KMS-11 (cell line): ENCODE data around the gene IFITM2.
"Not testable (repeated sequence)": the region's sequence is repeated elsewhere in the genome, so short reads cannot be mapped to it uniquely, and the experiment has no call there.

ENCODE experiments used
- H2AFZ ChIP-seq: fragments of 200-600 bp; sonication (generic); 2 replicates; pipeline ENCODE4 v1.6.1; 2016; ENCODE audit warnings: antibody characterized with exemption, mixed run types, low read depth
- H3K27ac ChIP-seq: fragments of 200-600 bp; sonication (generic); 2 replicates; pipeline ENCODE4 v1.6.1; 2016; ENCODE audit warnings: mild to moderate bottlenecking, mixed run types
- H3K27me3 ChIP-seq: fragments of 200-600 bp; sonication (generic); 2 replicates; pipeline ENCODE4 v1.6.1; 2017; ENCODE audit warnings: mild to moderate bottlenecking, low read depth, mixed run types, moderate library complexity; ENCODE audit not compliant: insufficient read depth
- H3K36me3 ChIP-seq: fragments of 200-600 bp; sonication (generic); 2 replicates; pipeline ENCODE4 v1.6.1; 2017; ENCODE audit warnings: mild to moderate bottlenecking, mixed run types; ENCODE audit not compliant: insufficient read depth
- H3K4me1 ChIP-seq: fragments of 200-600 bp; sonication (generic); 2 replicates; pipeline ENCODE4 v1.6.1; 2016; ENCODE audit warnings: mild to moderate bottlenecking, low read depth, mixed run types; ENCODE audit not compliant: poor library complexity, severe bottlenecking
- H3K4me2 ChIP-seq: fragments of 200-600 bp; sonication (generic); 2 replicates; pipeline ENCODE4 v1.7.0; 2016; ENCODE audit warnings: mild to moderate bottlenecking, mixed run types
- H3K4me3 ChIP-seq: fragments of 200-600 bp; sonication (generic); IDR thresholded peaks from 2 replicates; pipeline ENCODE4 v1.6.1; 2017; ENCODE audit warnings: low read depth, low read length, mixed read lengths; ENCODE audit not compliant: insufficient read depth
- H3K79me2 ChIP-seq: fragments of 200-600 bp; sonication (generic); 2 replicates; pipeline ENCODE4 v1.6.1; 2016; ENCODE audit warnings: low read depth, mixed run types; ENCODE audit not compliant: insufficient read depth
- H3K9ac ChIP-seq: fragments of 200-600 bp; sonication (generic); 2 replicates; pipeline ENCODE4 v1.6.1; 2016; ENCODE audit warnings: mild to moderate bottlenecking, mixed run types
- H4K20me1 ChIP-seq: fragments of 200-600 bp; sonication (generic); 2 replicates; pipeline ENCODE4 v1.6.1; 2016; ENCODE audit warnings: mild to moderate bottlenecking, mixed run types; ENCODE audit not compliant: insufficient read depth
- TF ChIP-seq, protein P1 (sequence below): fragments of 200-600 bp; sonication (generic); conservative IDR thresholded peaks from 2 replicates; pipeline ENCODE4 v1.6.1; 2017; ENCODE audit warnings: low read depth, mild to moderate bottlenecking, antibody characterized with exemption, low read length, moderate library complexity, mixed read lengths

IFITM2 gene

DNA sequence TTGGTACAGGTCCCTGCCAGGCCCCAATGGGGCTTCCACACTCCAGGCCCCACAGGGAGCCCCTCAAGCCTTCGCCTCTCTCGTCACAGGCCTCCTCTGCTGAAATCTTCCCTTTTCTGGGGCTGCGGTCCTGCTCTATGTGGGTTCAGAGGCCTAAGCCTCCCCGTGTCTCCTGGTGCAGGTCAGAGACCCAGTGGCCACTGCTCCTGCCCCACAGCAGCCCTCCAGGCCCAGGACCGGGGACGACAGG lies 18.9 kb downstream of the IFITM2 start:
- Histone ChIP-seq H4K20me1 (no peaks in the 10 kb centered on the region), H3K4me1 (peaks cover 32% of the 10 kb centered on the region), H3K27ac (no peak overlapping the region), H3K36me3 (no peaks in the 10 kb centered on the region), H3K9ac (no peak overlapping the region), H3K4me2 (no peak overlapping the region), H3K4me3 (no peak overlapping the region), H2AFZ (no peak overlapping the region), H3K79me2 (no peaks in the 10 kb centered on the region), H3K27me3 (peaks cover 57% of the 10 kb centered on the region)
- TF ChIP-seq, protein P1, sequence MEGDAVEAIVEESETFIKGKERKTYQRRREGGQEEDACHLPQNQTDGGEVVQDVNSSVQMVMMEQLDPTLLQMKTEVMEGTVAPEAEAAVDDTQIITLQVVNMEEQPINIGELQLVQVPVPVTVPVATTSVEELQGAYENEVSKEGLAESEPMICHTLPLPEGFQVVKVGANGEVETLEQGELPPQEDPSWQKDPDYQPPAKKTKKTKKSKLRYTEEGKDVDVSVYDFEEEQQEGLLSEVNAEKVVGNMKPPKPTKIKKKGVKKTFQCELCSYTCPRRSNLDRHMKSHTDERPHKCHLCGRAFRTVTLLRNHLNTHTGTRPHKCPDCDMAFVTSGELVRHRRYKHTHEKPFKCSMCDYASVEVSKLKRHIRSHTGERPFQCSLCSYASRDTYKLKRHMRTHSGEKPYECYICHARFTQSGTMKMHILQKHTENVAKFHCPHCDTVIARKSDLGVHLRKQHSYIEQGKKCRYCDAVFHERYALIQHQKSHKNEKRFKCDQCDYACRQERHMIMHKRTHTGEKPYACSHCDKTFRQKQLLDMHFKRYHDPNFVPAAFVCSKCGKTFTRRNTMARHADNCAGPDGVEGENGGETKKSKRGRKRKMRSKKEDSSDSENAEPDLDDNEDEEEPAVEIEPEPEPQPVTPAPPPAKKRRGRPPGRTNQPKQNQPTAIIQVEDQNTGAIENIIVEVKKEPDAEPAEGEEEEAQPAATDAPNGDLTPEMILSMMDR: no peak

DNA sequence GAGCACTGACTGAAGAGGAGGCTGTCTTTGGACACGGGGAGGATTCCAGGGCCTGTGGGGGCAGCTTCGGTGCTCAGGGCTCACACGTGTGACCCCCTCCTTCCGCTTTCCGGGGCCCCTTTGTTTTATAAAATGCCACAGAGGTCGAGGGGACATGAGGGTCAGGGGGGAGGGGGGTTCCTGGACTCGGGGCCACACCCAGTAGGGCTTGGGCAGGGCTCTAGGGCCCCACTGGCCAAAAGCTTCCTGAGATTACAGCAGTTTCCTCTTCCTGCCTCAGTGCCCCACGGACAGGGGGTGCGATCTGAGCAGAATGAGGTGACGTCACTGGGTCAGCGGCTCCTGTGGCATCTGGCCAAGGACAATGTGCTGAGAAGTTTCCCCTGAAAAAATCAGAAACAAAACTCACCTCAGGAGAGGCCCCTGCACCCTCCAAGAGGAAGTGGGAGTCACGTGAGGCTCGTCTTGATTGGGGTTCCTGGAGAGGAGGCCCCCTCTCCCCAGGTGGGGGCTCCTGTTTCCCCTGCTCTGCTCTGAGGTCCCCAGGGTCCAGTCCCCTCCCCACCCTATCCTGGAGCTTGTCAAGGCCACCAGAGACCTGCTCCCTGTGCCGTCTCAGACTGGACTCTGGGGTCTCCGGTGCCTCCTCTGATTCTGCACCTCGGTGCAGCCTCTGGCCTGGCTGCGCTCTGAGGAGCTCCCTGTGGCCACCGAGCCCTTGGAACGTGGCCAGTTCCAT lies 19.4 kb downstream of the IFITM2 start:
- no peaks in the 10 kb centered on the region for H4K20me1 ChIP-seq
- H3K27ac ChIP-seq: no peak overlapping the region
- no peak overlapping the region for H3K9ac ChIP-seq
- no peak overlapping the region for H3K4me3 ChIP-seq
- peaks cover 57% of the 10 kb centered on the region for H3K27me3 ChIP-seq
- peaks cover 37% of the 10 kb centered on the region for H3K4me1 ChIP-seq
- TF ChIP-seq, protein P1: no peak
- H3K79me2 ChIP-seq: no peaks in the 10 kb centered on the region
- no peaks in the 10 kb centered on the region for H3K36me3 ChIP-seq
- no peak overlapping the region; the same call in 1 of the 2 replicates for H2AFZ ChIP-seq
- H3K4me2 ChIP-seq: peak overlapping the region; percentile 57; the same call in 1 of the 2 replicates

DNA sequence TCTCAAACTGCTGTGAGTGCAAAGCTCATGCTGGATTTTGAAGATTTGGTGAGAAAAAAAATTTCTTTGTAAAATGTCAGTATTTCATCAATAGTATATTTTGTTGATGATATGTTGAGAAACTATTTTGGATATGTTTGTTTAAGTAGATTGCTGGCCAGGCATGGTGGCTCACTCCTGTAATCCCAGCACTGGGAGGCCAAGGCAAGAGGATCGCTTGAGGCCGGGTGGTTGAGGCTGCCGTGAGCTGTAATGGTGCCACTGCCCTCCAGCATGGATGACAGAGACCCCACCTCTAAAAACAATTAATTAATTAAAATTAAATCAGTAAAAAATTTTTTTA lies 19.9 kb downstream of the IFITM2 start:
- TF ChIP-seq, protein P1: no peak
- H2AFZ ChIP-seq: no peak overlapping the region
- H3K4me1 ChIP-seq: peaks cover 38% of the 10 kb centered on the region
- no peak overlapping the region for H3K9ac ChIP-seq
- H3K27me3 ChIP-seq: peaks cover 59% of the 10 kb centered on the region
- no peak overlapping the region for H3K27ac ChIP-seq
- no peak overlapping the region for H3K4me3 ChIP-seq
- H3K4me2 ChIP-seq: peak overlapping the region; percentile 57; the same call in 1 of the 2 replicates
- no peaks in the 10 kb centered on the region for H4K20me1 ChIP-seq
- no peaks in the 10 kb centered on the region for H3K36me3 ChIP-seq
- no peaks in the 10 kb centered on the region for H3K79me2 ChIP-seq

DNA sequence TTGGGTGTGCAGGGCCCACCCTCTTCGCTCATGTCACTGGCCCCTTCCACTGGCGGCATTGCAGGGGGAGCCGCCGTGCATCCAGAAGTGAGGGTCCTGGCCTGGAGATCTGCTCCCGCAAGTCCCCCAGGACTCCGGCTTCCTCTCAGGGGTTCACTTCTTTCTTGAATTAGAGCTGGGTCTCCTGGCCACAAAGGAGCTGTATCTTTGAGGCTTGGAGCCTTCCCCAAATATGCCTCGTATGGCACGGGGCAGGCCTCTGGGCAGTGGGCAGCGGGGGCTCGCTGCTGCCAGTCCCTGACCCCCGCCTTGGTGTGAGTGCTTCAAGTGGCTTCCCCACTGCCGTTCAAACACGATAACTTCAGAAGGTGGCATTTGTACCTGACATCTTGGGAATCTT lies 20.4 kb downstream of the IFITM2 start:
- Histone ChIP-seq H3K27ac (no peak overlapping the region), H3K4me2 (no peak overlapping the region), H3K9ac (no peak overlapping the region), H3K4me1 (peaks cover 38% of the 10 kb centered on the region), H2AFZ (no peak overlapping the region), H4K20me1 (no peaks in the 10 kb centered on the region), H3K36me3 (no peaks in the 10 kb centered on the region), H3K27me3 (peaks cover 64% of the 10 kb centered on the region), H3K4me3 (no peak overlapping the region), H3K79me2 (no peaks in the 10 kb centered on the region)
- TF ChIP-seq, protein P1: no peak

DNA sequence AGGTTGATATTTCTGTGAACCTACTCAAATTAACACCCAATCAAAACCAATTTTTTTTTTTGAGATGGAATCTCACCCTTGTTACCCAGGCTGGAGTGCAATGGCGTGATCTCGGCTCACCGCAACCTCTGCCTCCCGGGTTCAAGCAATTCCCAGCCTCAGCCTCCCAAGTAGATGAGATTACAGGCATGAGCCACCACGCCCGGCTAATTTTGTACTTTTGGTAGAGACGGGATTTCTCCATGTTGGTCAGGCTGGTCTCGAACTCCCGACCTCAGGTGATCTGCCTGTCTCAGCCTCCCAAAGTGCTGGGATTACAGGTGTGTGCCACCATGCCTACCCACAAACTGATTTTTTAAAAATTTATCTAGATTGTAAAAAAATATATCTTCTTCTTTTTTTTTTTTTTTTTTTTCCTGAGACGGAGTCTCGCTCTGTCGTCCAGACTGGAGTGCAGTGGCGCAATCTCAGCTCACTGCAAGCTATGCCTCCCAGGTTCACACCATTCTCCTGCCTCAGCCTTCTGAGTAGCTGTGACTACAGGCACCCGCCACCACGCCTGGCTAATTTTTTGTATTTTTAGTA lies 21.0 kb downstream of the IFITM2 start:
- H3K27ac ChIP-seq, H3K9ac ChIP-seq, H2AFZ ChIP-seq, H3K4me2 ChIP-seq, H3K4me3 ChIP-seq, H3K36me3 ChIP-seq, H4K20me1 ChIP-seq, H3K79me2 ChIP-seq: not testable (repeated sequence)
- peaks cover 38% of the 10 kb centered on the region for H3K4me1 ChIP-seq
- peaks cover 63% of the 10 kb centered on the region for H3K27me3 ChIP-seq
